HepG2 (cell line): Measurements from ENCODE around the gene NME2. TPM values are rescaled to one million over a fixed set of nuclear protein-coding genes. Genes with fewer than 3 reads are reported as not detected.

Experiments
- ASH2L ChIP-seq: fragments of 300-600, 200-600 bp; sonication (generic); IDR thresholded peaks from 2 replicates; pipeline ENCODE4 v1.7.0; 2017; ENCODE audit warnings: low read depth, mild to moderate bottlenecking, moderate library complexity, mixed read lengths, low read length; ENCODE audit not compliant: insufficient read length
- CBX5 ChIP-seq: sonication (generic); formaldehyde crosslinking; IDR thresholded peaks from 2 replicates; pipeline ENCODE4 v1.4.0; 2020; ENCODE audit warnings: missing genetic modification reagents, borderline replicate concordance
- CENPT ChIP-seq: sonication (generic); formaldehyde crosslinking; IDR thresholded peaks from 2 replicates; pipeline ENCODE4 v1.8.0; 2022; ENCODE audit warnings: low read depth, mild to moderate bottlenecking, moderate library complexity, missing genetic modification reagents
- HNRNPK ChIP-seq: fragments of 200-400 bp; formaldehyde crosslinking; IDR thresholded peaks from 2 replicates; pipeline ENCODE4 v1.6.1; 2018; ENCODE audit warnings: low read length, low read depth, moderate library complexity, mild to moderate bottlenecking; ENCODE audit not compliant: poor library complexity, severe bottlenecking
- KAT8 ChIP-seq: IDR thresholded peaks from 2 replicates; pipeline ENCODE4 v1.6.1; 2016; ENCODE audit warnings: missing genetic modification reagents, missing compliant biosample characterization
- KDM2A ChIP-seq: sonication (generic); formaldehyde crosslinking; IDR thresholded peaks from 2 replicates; pipeline ENCODE4 v1.4.0; 2020; ENCODE audit warnings: low read depth, missing genetic modification reagents, borderline replicate concordance
- NBN ChIP-seq: fragments of 450-650 bp; conservative IDR thresholded peaks from 2 replicates; pipeline ENCODE4 v1.6.1; 2017
- NFE2L2 ChIP-seq: fragments of 150-350 bp; IDR thresholded peaks from 2 replicates; pipeline ENCODE4 v1.6.1; 2014; ENCODE audit warnings: low read length
- NFIB ChIP-seq: sonication (generic); formaldehyde crosslinking; IDR thresholded peaks from 2 replicates; pipeline ENCODE4 v1.9.0; 2021; ENCODE audit warnings: missing genetic modification reagents, mild to moderate bottlenecking, borderline replicate concordance
- NRL ChIP-seq: sonication (generic); formaldehyde crosslinking; IDR thresholded peaks from 2 replicates; pipeline ENCODE4 v1.5.0; 2020; ENCODE audit warnings: missing genetic modification reagents, mild to moderate bottlenecking, moderate library complexity, borderline replicate concordance
- PAX8 ChIP-seq: sonication (generic); formaldehyde crosslinking; IDR thresholded peaks from 2 replicates; pipeline ENCODE4 v1.8.0; 2022; ENCODE audit warnings: mild to moderate bottlenecking, missing genetic modification reagents, borderline replicate concordance
- SIN3B ChIP-seq: fragments of 150-350 bp; IDR thresholded peaks from 2 replicates; pipeline ENCODE4 v1.6.1; 2014; ENCODE audit warnings: low read length
- TAF1 ChIP-seq: sonication (generic); formaldehyde crosslinking; IDR thresholded peaks from 2 replicates; pipeline ENCODE4 v1.4.0; 2020; ENCODE audit warnings: missing genetic modification reagents
- U2AF1 ChIP-seq: fragments of 200-400 bp; formaldehyde crosslinking; optimal IDR thresholded peaks from 2 replicates; pipeline ENCODE3; 2017; ENCODE audit warnings: mild to moderate bottlenecking, low read depth, low read length
- ZBTB40 ChIP-seq, 2 experiments: fragments of 450-650 bp in 1 of 2; sonication (generic) in 1 of 2; formaldehyde crosslinking in 1 of 2; IDR thresholded peaks; 2 replicates each; pipeline versions ENCODE4 v1.6.1 to v1.8.0; 2016 to 2022; ENCODE audit warnings: antibody characterized with exemption in 1 of 2, mild to moderate bottlenecking in 1 of 2, missing genetic modification reagents in 1 of 2
- ZNF614 ChIP-seq: IDR thresholded peaks from 2 replicates; pipeline ENCODE4 v1.6.1; 2018; ENCODE audit warnings: missing biosample characterization, missing genetic modification reagents, inconsistent platforms, borderline replicate concordance
- ZNF790 ChIP-seq: sonication (generic); formaldehyde crosslinking; IDR thresholded peaks from 2 replicates; pipeline ENCODE4 v1.8.0; 2022; ENCODE audit warnings: missing genetic modification reagents, mild to moderate bottlenecking, borderline replicate concordance
- polyA plus RNA-seq, 8 experiments: library from polyadenylated mRNA; depleted of rRNA in 3 of 8; stranded (reverse) in 7 of 8; unstranded in 1 of 8; fragments of >200 nt; fragmentation: Illumina TruSeq in 4 of 8; extraction: Trizol in 4 of 8; gene quantifications; 2 replicates each; pipeline versions ENCODE4 v1.2.1 to v1.2.3, GENCODE V29; 2011 to 2016; ENCODE audit warnings: low read depth in 4 of 8, missing spikeins in 1 of 8, mixed read lengths in 1 of 8; ENCODE audit not compliant: insufficient read depth in 1 of 8
- total RNA-seq, 5 experiments: library from RNA; depleted of rRNA; stranded (reverse); fragments of >200 nt; fragmentation: Illumina TruSeq; extraction: Trizol; gene quantifications; 2 replicates each; pipeline ENCODE4 v1.2.3, GENCODE V29; 2016; ENCODE audit warnings: low read depth in 1 of 5
- TF ChIP-seq, protein P1 (sequence below): sonication (generic); formaldehyde crosslinking; IDR thresholded peaks from 2 replicates; pipeline ENCODE4 v1.4.0; 2020; ENCODE audit warnings: low read depth, mild to moderate bottlenecking, missing genetic modification reagents

Gene NME2
- total and polyA plus RNA-seq, 2 of the 13 experiments (the other 11 are each of a cell fraction or from before 2014, with no cell fraction given): 790 to 1,213 TPM

- TF ChIP-seq ZBTB40 (IDR thresholded peaks at IDR 0.05): no peak
- 0 out of 2 replicates have a peak, but pooled peaks have one; percentile 36 for TF ChIP-seq ZBTB40 (CRISPR knock-in tag; IDR thresholded peaks at IDR 0.05)
- TF ChIP-seq NBN: no peak
- peak; percentile 67; the same call in 1 of the 2 replicates for TF ChIP-seq CBX5 (CRISPR knock-in tag)
- TF ChIP-seq KDM2A: peak; percentile 60
- no peak; the same call in 1 of the 2 replicates for TF ChIP-seq NFE2L2
- no peak for TF ChIP-seq PAX8 (CRISPR knock-in tag)
- TF ChIP-seq ZNF614 (CRISPR knock-in tag): no peak; the same call in 1 of the 2 replicates
- peak; percentile 51 for TF ChIP-seq TAF1 (CRISPR knock-in tag)
- 0 out of 2 replicates have a peak, but pooled peaks have one; percentile 33 for TF ChIP-seq NRL (CRISPR knock-in tag)
- peak; percentile 19 for TF ChIP-seq HNRNPK
- TF ChIP-seq ASH2L: no peak
- TF ChIP-seq NFIB (CRISPR knock-in tag): no peak
- peak; percentile 53; the same call in 1 of the 2 replicates for TF ChIP-seq KAT8
- TF ChIP-seq SIN3B: peak; percentile 20; the same call in 1 of the 2 replicates
- no peak for TF ChIP-seq U2AF1
- TF ChIP-seq, protein P1, sequence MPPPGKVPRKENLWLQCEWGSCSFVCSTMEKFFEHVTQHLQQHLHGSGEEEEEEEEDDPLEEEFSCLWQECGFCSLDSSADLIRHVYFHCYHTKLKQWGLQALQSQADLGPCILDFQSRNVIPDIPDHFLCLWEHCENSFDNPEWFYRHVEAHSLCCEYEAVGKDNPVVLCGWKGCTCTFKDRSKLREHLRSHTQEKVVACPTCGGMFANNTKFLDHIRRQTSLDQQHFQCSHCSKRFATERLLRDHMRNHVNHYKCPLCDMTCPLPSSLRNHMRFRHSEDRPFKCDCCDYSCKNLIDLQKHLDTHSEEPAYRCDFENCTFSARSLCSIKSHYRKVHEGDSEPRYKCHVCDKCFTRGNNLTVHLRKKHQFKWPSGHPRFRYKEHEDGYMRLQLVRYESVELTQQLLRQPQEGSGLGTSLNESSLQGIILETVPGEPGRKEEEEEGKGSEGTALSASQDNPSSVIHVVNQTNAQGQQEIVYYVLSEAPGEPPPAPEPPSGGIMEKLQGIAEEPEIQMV (CRISPR knock-in tag): peak; percentile 62; the same call in 1 of the 2 replicates
- TF ChIP-seq ZNF790 (CRISPR knock-in tag): no peak
- TF ChIP-seq CENPT (CRISPR knock-in tag): no peak
These were observed 44.4 kb upstream of the NME2 start (continued) for GRCh38 chr17:51121620-51122472.
